HG03135 (cell line): ENCODE data around the gene CWC27.

Source experiments
- ATAC-seq: cut with Tn5 transposase; IDR thresholded peaks from one replicate; pipeline ENCODE4 v1.9.1; 2021; ENCODE audit warnings: mild to moderate bottlenecking, moderate library complexity; ENCODE audit not compliant: unreplicated experiment

Gene CWC27

DNA sequence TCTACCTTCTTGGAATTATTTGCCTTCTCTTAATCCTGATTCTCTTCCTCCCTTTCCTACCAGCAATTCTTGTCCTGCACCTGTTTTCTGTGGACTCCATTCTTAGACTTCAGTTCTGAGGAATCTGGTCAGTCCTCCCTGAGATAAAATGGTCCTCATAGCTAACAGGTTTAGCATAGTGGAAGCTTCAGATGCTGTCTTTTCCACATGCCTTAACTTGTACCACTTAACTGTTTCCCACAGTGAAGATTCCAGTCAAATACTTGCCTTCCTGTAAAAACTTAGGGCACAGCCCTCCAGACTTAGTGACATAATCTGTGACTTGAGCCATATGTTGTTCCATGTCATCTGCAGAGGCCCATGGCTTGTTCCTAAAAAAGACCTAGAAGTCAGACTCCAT lies 261.3 kb downstream of the CWC27 start:
- ATAC-seq, result no peak

GRCh38 chr5:65032250-65032649 lies 263.5 kb downstream of the CWC27 start:
- no peak for ATAC-seq

GRCh38 chr5:65034029-65034812 lies 265.5 kb downstream of the CWC27 start:
- no peak for ATAC-seq

- no peak for ATAC-seq
Measured at GRCh38 chr5:65034813-65035209, 266.1 kb downstream of the CWC27 start.

GRCh38 chr5:65035211-65036206 lies 266.8 kb downstream of the CWC27 start:
- ATAC-seq, result peak; percentile 87

DNA sequence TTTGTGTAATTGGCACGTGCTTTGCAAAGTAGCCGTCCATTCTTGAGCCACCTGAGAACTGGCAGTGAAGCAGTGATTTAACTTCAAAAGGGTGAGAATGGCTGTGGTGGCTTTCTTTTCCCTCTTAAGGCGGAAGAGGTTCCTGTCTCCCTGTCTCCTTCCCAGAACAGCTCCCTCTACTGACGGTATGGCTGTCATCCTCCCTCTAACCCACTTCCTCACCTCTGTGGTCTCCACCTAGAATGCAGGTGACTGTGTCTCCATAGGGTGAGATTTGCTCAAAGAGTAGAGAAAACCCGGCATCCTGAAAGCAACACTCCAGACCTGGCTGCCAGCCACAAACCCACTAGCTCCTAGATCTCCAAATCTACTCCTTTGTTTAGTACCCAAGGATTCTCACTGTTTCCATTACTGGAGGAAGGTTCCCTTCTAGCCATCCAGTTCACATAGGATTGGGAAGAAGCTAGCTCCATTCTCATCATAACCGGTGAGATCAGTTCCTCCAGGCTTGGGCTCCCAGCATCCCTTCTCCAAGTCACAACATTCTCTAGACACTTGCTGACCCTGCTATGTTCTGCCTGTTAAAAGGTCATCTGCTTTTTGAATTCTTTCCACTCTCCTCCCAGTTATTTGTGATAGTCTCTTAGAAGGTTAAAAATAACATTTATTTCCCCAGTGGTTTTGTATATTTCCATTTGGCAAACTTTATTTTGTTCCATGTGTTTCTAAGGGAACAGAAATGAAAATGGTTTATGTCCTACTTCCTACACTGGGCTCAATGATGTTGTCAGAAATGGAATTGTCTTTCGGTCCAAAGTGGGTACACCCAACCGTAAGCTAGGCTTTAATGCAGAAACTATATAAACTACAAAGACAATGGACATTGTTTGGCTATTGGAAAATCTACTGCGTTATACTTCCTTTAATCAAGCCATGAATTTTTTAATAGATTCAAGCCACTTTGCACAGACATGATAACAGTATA lies 269.4 kb downstream of the CWC27 start:
- no peak for ATAC-seq

DNA sequence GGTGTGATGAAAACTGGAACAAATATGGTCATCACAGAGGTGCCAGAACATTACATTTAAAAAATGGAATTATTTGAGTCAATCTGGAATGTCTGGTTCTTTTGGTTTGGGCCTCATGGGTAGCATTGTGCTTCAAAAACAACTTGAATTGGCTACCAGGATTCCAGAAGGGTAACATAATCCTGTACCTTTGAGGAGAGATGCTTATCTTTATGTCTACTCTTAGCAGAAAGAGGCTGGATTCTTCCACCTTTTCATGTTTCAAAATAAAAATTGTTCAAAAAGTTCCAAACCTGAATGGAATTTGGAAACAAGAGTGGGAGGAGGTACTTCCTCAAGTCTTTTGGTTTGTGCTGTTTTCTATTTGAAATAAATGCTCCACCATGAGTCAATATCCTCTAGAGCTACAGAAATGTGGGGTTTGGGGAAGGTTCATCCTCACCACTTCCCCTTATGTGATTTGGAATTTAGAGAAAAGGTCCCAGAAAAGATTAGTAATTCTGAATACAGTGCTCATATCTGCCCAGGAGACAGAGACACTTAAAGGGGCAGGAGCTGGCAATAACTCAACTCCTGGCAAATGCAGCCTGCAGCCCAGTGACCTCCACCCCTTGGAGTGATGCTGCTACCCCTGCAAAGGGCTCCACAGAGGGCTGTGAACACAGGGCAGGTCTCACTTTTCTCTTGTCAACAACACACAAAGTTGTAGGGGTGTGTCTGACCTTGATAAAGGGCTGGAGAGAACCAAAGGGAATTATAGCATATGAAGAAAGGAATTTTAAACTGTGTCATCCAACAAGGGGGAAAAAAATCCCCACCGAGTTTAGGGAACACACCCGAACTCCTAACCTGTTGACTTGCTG lies 272.8 kb downstream of the CWC27 start:
- no peak for ATAC-seq

DNA sequence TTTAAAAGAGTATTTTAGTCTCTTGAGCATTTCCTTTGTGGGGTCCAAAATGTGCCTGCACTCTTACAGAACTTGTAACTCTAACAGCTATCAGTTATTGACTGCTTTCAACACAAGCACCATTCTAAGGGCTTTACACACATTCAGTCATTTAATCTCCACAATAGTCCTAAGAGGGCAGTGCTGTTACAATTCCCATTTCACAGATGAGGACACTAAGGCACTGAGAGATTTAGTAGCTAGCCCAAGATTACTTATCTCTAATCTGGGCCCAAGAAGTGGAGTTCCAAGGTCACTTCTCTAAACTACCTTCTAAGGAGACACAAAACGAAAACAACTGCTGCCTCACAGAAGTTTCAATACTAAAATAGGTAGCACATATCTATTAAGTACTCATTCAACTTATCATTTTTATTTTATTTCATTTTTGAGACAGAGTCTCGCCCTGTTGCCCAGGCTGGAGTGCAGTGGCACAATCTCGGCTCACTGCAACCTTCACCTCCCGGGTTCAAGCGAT lies 275.2 kb downstream of the CWC27 start:
- ATAC-seq, result peak; percentile 53

DNA sequence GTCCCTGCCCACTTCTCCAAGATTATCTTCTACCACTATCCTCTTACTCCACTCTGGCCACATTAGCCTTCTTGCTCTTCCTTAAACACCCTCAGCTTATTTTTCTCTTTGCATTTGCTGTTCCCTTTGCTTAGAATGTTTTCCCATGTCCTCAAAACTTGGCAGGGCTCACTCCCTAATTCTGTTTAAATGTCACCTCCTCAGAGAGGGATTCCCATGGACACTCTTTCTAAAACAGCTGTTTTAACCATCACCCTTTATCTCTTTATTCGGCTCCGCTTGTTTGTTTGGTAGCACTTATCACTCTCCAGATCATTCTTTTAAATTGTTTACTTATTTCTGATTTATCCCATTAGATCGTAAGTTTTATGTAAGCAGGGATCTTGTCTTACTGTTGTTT lies 278.5 kb downstream of the CWC27 start:
- no peak for ATAC-seq

DNA sequence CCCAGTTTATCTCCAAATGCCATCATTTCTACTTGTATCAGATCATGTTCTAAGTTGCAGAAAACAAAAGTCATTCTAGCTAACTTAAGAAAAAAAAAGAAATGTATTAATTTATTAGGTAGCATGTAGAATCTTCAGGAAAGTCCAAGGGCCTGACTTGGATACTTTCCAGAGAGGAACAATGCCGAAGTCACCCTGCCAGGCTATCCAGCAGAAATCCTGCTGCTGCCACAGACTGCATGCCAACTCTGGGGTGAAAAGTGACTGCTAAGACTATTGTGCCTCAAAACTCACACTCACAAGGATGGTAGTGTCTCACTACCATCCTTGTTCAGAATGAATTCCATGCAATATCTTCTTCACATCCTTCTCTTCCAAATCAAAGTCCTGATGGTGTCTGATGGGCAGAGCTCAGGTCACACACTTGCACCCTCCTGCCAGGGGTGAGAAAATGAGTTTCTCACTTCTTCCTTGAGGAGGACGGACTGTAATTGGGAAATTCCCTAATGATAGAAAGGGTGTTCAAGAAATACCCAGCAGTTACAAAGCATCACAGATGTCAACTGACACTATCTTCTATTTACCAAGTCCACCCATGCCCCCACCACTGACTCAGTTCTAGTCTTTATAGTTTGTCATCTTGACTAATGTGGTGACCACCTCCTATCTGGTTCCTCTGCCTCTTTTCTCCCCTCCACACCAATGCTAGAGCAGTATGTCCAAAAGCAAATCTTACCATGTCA lies 279.4 kb downstream of the CWC27 start:
- ATAC-seq, result peak; percentile 44

- no peak for ATAC-seq
Measured at GRCh38 chr5:65050140-65050539, 281.4 kb downstream of the CWC27 start.

GRCh38 chr5:65050826-65051498 lies 282.2 kb downstream of the CWC27 start:
- no peak for ATAC-seq

GRCh38 chr5:65055938-65056337 lies 287.2 kb downstream of the CWC27 start:
- ATAC-seq, result no peak

DNA sequence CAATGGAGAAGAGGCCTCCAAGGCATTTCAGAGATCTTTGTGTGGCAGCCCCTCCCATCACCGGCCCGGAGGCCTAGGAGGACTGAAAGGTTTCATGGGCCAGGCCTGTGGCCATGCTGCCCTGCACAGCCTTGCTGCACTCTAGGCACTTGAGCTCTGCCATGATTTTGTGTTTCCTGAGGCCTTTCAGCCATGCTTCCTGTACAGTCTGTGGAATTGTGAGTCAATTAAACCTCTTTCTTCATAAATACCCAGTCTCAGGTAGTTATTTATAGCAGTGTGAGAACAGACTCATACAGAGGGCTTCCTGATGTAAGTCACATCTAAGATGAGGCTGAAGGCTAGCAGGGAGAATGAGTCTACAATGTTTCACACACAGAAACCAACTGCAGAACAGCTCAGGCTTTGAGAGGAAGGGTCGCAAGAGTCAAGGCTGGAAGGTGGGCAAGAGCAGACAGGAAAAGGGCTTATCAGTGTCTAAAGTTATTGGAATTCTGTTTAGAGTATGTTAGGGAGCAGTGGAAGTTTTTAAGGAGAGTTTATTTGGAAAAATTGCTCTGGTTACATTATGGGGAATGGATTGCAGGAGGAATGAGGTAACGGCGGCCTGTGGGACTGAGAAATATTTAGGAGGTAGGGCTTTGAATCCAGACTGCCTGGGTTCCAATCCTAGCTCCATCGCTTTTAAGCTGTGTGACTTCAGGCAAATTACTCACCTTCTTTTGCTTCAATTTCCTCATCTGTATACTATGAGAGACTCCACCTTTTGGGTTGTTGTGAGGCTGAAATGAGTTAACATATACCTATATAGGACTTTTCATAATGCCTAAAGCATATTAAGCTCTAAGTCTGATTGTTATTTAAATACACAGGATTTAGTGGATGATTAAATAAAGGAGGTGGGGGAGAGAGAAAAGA lies 291.2 kb downstream of the CWC27 start:
- no peak for ATAC-seq

DNA sequence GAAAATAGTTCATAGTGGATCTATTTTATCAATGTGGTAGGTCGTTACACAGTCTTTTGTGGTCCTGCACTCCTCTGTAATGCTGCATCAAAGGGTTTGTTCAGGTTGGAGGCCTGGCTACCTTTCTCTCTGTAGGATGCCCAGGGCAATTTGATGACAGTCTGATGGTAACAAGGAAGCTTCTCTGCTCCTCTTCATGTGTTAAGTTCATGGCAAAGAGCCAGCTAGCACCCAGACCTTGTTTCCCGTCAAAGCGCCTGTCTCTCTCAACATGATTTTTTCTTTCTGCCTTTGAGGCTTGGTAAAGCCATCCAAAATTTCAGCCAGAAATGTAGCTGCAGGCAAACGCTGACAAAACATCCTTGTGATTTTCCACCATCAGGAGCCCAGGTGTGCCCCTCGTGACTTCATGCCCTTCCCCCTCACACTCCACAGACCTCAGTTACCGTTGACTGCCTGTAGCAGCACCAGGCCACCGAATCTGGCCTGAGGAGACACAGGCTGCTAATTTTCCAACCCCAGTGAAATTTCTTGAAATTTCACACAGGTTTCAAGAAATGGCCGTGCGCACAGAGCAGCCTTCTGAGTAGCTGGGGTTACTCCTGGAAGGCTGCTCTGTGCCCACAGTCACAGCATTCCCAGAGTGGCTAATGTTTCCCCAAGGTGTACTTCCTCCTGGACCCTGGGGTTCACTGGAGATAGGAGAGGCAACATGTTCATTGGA lies 292.7 kb downstream of the CWC27 start:
- peak; percentile 76 for ATAC-seq

DNA sequence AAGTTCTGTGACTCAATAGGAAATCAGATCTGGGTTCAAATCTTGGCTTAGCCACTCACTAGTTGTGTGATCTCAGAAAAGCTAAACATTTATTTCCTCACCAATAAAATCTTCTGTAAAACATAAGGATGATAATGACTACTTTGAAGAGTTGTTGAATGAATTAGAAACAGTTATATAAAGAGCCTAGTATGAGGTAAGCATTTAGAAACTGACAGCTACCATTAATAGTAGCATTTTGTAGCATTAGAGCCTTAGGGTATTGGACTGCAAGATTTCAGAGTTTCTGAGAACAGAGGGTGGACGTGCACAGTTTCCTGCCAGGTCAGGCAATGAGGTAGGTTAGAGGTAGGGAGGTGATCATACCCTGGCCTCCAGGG lies 293.2 kb downstream of the CWC27 start:
- peak; percentile 37 for ATAC-seq
